ENCODE measurements around the gene FGFR2. TPM values are rescaled to one million over a fixed set of nuclear protein-coding genes. Genes with fewer than 3 reads are reported as not detected.

The FGFR2 gene
- polyA plus RNA-seq, 1 donor from 2014 or later, result 14.8 TPM

DNA sequence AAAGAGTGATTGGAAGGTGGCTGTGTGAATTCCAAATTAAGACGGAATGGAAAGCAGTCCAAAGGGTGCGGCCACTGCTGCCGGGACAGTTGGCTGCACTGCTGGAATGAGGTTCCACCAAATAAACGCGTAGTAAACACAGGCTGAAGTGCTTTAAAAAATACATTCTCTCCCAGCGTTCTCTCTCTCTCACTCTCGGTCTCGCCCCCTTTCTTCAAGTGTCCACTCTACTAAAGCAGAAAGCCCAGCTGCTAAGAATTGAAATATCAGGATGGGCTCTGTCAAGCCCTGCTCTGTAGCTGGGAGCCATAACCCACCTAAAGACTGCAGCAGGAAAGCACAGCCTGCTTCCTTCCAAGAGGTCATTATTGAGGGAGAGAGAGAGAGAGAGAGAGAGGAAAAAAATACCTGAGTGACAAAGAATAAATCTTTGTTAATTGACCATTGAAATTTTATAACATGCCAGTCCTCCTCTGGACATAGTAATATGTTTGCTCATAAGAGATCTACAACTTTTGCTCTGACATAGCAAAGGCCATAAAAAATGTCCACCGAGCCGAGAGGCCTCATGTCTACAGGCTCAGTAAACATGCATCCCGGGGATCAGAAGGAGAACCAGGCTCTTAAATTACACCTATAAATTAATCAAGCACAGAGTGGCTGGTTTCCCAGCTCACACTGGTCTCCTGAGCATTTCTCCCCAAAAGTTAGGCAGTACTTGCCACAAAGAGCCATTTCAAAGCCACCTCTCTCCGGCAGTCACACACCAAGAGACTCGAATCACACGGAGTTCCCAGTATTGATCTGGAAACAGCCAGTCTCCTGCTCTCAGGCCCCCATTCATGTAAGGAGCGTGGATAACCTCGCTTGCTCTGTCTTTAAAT lies 72.8 kb downstream of the FGFR2 start:
- H3K9me3 ChIP-seq (ENCODE audit: low read length), result no peaks in the 10 kb centered on the region
- no peak for TF ChIP-seq POLR2AphosphoS5 (IDR thresholded peaks at IDR 0.05)
- no peak for TF ChIP-seq TAF1 (IDR thresholded peaks at IDR 0.05; ENCODE audit: low read depth)
- TF ChIP-seq EZH2 (IDR thresholded peaks at IDR 0.05; ENCODE audit: borderline replicate concordance, insufficient read depth, low read length, poor library complexity, severe bottlenecking), result no peak
- TF ChIP-seq RAD21 (conservative IDR thresholded peaks at IDR 0.05), result no peak
- no peak for TF ChIP-seq SMC3 (conservative IDR thresholded peaks at IDR 0.05; ENCODE audit: poor library complexity)
- no peak for TF ChIP-seq MXI1 (conservative IDR thresholded peaks at IDR 0.05; ENCODE audit: poor library complexity, severe bottlenecking)
- TF ChIP-seq, protein P1, sequence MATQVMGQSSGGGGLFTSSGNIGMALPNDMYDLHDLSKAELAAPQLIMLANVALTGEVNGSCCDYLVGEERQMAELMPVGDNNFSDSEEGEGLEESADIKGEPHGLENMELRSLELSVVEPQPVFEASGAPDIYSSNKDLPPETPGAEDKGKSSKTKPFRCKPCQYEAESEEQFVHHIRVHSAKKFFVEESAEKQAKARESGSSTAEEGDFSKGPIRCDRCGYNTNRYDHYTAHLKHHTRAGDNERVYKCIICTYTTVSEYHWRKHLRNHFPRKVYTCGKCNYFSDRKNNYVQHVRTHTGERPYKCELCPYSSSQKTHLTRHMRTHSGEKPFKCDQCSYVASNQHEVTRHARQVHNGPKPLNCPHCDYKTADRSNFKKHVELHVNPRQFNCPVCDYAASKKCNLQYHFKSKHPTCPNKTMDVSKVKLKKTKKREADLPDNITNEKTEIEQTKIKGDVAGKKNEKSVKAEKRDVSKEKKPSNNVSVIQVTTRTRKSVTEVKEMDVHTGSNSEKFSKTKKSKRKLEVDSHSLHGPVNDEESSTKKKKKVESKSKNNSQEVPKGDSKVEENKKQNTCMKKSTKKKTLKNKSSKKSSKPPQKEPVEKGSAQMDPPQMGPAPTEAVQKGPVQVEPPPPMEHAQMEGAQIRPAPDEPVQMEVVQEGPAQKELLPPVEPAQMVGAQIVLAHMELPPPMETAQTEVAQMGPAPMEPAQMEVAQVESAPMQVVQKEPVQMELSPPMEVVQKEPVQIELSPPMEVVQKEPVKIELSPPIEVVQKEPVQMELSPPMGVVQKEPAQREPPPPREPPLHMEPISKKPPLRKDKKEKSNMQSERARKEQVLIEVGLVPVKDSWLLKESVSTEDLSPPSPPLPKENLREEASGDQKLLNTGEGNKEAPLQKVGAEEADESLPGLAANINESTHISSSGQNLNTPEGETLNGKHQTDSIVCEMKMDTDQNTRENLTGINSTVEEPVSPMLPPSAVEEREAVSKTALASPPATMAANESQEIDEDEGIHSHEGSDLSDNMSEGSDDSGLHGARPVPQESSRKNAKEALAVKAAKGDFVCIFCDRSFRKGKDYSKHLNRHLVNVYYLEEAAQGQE (IDR thresholded peaks at IDR 0.05; ENCODE audit: borderline replicate concordance), result no peak
- TF ChIP-seq, protein P2, sequence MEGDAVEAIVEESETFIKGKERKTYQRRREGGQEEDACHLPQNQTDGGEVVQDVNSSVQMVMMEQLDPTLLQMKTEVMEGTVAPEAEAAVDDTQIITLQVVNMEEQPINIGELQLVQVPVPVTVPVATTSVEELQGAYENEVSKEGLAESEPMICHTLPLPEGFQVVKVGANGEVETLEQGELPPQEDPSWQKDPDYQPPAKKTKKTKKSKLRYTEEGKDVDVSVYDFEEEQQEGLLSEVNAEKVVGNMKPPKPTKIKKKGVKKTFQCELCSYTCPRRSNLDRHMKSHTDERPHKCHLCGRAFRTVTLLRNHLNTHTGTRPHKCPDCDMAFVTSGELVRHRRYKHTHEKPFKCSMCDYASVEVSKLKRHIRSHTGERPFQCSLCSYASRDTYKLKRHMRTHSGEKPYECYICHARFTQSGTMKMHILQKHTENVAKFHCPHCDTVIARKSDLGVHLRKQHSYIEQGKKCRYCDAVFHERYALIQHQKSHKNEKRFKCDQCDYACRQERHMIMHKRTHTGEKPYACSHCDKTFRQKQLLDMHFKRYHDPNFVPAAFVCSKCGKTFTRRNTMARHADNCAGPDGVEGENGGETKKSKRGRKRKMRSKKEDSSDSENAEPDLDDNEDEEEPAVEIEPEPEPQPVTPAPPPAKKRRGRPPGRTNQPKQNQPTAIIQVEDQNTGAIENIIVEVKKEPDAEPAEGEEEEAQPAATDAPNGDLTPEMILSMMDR (IDR thresholded peaks at IDR 0.05; ENCODE audit: poor library complexity, severe bottlenecking), result no peak
- no peak for TF ChIP-seq EP300 (conservative IDR thresholded peaks at IDR 0.05; ENCODE audit: poor library complexity, severe bottlenecking)
- no peaks in the 10 kb centered on the region for H4K20me1 ChIP-seq (ENCODE audit: insufficient read depth)
- H3K9ac ChIP-seq (ENCODE audit: low read length), result no peak overlapping the region
- H3K36me3 ChIP-seq (ENCODE audit: insufficient read depth, low read length), result no peaks in the 10 kb centered on the region
- H3K4me3 ChIP-seq (ENCODE audit: low read length), result no peak overlapping the region
- no peaks in the 10 kb centered on the region for H3K79me2 ChIP-seq (replicated peaks; ENCODE audit: insufficient read depth, low read length)
- no peaks in the 10 kb centered on the region for H3K9me2 ChIP-seq (ENCODE audit: insufficient read depth, low read length)
- H3K27me3 ChIP-seq (ENCODE audit: insufficient read depth, low read depth, low read length), result no peaks in the 10 kb centered on the region
- H2AFZ ChIP-seq (ENCODE audit: low read depth, low read length), result no peak overlapping the region
- H3K4me2 ChIP-seq (ENCODE audit: low read length), result no peak overlapping the region
- H3F3A ChIP-seq (ENCODE audit: insufficient read depth, low read length, poor library complexity, severe bottlenecking), result no peaks in the 10 kb centered on the region
- no peak overlapping the region for H3K27ac ChIP-seq (ENCODE audit: low read length)

DNA sequence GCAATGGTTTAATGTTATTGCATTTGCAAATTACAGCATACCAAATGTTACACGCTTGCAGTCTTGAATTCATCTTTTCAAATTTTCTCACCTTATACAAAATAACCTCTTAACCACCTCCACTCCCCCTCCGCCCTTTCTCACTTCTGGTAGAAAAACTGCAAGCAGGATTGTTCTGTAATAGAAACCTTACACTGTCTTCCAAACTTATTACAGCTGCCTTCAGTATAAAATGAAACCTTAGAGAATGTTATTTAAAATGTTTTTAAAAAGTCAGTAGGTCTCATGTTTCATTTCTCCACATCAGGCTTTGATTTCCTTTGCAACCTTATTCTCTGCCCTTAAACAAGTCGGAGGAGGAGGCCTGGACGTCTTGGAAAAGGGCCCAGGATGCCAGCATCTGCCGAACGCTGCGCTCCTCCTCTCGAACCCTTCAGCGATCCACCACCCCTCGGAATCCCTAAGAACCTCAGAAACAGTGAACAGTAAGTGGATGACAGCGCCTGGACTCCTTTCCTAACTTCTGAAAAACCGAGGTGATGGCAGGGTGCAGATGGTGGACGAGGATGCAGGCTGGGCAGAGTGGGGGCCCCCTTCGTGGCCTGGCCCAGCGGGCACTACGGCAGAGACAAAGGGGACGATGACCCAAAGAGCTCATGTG lies 74.0 kb downstream of the FGFR2 start:
- TF ChIP-seq MXI1 (conservative IDR thresholded peaks at IDR 0.05; ENCODE audit: poor library complexity, severe bottlenecking), result no peak
- no peak for TF ChIP-seq EZH2 (IDR thresholded peaks at IDR 0.05; ENCODE audit: borderline replicate concordance, insufficient read depth, low read length, poor library complexity, severe bottlenecking)
- TF ChIP-seq TAF1 (IDR thresholded peaks at IDR 0.05; ENCODE audit: low read depth), result no peak
- TF ChIP-seq, protein P2 (IDR thresholded peaks at IDR 0.05; ENCODE audit: poor library complexity, severe bottlenecking), result no peak
- no peak for TF ChIP-seq RAD21 (conservative IDR thresholded peaks at IDR 0.05)
- no peak for TF ChIP-seq POLR2AphosphoS5 (IDR thresholded peaks at IDR 0.05)
- TF ChIP-seq, protein P1 (IDR thresholded peaks at IDR 0.05; ENCODE audit: borderline replicate concordance), result no peak
- Histone ChIP-seq H3K79me2 (replicated peaks; ENCODE audit: insufficient read depth, low read length) (no peaks in the 10 kb centered on the region), H4K20me1 (ENCODE audit: insufficient read depth) (no peaks in the 10 kb centered on the region), H3K9me2 (ENCODE audit: insufficient read depth, low read length) (no peaks in the 10 kb centered on the region), H3K27me3 (ENCODE audit: insufficient read depth, low read depth, low read length) (no peaks in the 10 kb centered on the region), H3K4me2 (ENCODE audit: low read length) (no peak overlapping the region), H3K9ac (ENCODE audit: low read length) (no peak overlapping the region), H3K9me3 (ENCODE audit: low read length) (no peaks in the 10 kb centered on the region), H3K27ac (ENCODE audit: low read length) (no peak overlapping the region), H3K36me3 (ENCODE audit: insufficient read depth, low read length) (no peaks in the 10 kb centered on the region), H3K4me3 (ENCODE audit: low read length) (no peak overlapping the region), H3F3A (ENCODE audit: insufficient read depth, low read length, poor library complexity, severe bottlenecking) (no peaks in the 10 kb centered on the region), H2AFZ (ENCODE audit: low read depth, low read length) (no peak overlapping the region)
